Erythroblast (primary cell): ENCODE measurements around the gene MBOAT1.
"Not testable (repeated sequence)": the region's sequence is repeated elsewhere in the genome, so short reads cannot be mapped to it uniquely, and the experiment has no call there.

Experiments
- GATA1 ChIP-seq: IDR thresholded peaks from 2 replicates; pipeline ENCODE4 v1.6.1; 2011; ENCODE audit warnings: low read depth, mild to moderate bottlenecking, control low read depth, low read length, moderate library complexity
- POLR2A ChIP-seq: IDR thresholded peaks from 2 replicates; pipeline ENCODE4 v1.6.1; 2011; ENCODE audit warnings: mild to moderate bottlenecking, low read length

GRCh38 chr6:20244807-20245681, 32.8 kb upstream of the MBOAT1 start:
- TF ChIP-seq POLR2A, GATA1: not testable (repeated sequence)
